Activated naive CD4-positive, alpha-beta T cell (primary cell): Measurements from ENCODE around the gene DLGAP1.

Source experiments
- DNase-seq, 4 experiments: peaks; one replicate each; lab custom pipeline; 2025; lab: John Stamatoyannopoulos, UW

The DLGAP1 gene

GRCh38 chr18:3816610-3817363 is 638.3 kb downstream of the DLGAP1 start:
- no peak for DNase-seq

DNA sequence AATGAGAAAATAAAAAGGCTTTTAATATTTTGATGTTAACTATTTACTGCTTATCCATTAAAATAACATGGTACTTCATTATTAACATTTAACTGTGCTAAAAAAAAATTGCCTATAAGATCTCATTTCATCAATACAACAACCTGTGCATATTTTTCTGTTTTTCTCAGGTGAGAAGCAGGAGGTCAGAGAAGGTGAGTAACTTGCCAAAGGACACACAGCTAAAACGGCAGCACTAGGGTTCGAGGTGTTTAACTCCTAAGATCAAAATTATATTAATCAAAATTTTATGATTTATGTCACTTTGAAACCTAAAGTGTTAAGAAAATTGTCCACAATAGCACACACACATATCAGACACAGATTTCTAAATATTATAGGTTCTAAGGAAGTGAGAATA is 639.1 kb downstream of the DLGAP1 start:
- DNase-seq: no peak

GRCh38 chr18:3814816-3815215 is 640.3 kb downstream of the DLGAP1 start:
- no peak for DNase-seq

DNA sequence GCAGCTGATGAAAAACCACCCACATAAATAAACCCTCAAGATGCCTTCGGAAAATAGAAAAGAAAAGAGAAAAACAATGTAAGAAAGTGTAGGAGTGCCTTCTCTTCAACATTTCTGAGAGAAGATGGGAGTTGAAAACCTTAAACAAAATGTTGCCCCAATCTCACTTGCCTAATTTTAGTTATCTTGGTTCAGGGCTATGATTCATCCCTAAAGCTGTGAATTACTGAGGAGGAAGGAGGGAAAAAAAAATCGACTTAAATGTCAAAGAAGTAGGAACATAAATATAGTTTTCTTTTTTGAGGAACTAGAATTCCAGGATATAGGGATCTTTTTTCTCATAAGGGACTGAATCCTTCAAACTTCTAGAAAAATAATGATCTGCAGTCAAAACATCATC is 644.8 kb downstream of the DLGAP1 start:
- DNase-seq: no peak

DNA sequence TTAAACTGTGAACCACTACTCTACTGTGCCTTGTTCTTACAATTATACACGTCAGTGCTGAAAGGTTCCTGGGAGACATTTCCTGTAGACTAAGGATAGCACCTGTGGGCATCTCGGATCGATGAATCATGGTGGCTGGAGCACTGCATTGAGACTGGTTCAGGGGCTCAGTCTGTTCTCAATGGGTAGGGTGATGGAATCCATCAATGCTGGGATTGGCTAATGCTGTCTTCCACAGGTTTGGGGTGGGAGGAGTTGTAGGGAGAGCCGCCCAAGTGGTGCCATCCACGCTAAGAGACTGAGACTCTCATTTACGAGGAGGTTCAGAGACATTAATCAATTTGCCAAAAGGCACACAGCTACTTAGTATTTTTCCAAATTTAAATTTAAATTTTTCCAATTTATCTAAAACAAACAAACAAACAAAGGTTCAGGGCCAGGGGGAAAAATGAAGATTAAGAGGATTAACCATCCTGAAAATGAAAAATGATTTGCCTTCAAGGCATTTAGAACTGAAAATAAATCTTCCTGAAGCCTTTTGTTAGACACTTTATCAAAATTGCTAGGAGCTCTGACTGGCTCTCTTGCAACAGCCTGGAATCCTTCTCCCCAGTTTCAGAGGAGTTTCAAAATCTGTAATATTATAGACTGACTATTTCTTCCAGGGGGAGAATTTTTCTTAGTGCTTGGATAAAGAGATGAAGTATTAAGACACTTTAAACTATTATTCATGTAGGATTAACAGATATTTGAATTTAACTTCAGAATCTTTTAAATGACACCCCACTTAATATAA is 645.9 kb downstream of the DLGAP1 start:
- no peak for DNase-seq

GRCh38 chr18:3806656-3807055 is 648.5 kb downstream of the DLGAP1 start:
- DNase-seq: no peak

- no peak for DNase-seq
Observed at GRCh38 chr18:3804336-3804735, 650.8 kb downstream of the DLGAP1 start.

GRCh38 chr18:3803350-3803749 is 651.8 kb downstream of the DLGAP1 start:
- DNase-seq: no peak

DNA sequence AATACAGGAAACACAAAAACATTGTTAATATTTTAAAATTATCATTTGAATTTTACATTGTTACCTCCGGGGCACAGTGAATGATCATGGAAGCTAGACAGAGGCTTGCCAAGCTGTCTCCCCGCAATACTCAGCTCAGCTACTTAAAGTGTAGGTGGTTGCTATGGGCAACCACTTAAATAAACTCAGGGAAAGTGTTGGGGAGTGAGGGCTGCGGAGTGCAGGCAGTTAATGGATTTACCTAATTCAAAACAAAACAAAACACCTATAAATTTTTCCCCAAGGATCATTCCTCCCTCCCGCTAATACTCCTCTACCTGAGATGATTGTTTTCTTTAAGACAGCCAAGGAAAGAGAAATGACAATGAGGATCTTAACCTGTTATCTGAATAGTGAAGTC is 655.6 kb downstream of the DLGAP1 start:
- DNase-seq: no peak

- no peak for DNase-seq
Observed at GRCh38 chr18:3798032-3798431, 657.1 kb downstream of the DLGAP1 start.

DNA sequence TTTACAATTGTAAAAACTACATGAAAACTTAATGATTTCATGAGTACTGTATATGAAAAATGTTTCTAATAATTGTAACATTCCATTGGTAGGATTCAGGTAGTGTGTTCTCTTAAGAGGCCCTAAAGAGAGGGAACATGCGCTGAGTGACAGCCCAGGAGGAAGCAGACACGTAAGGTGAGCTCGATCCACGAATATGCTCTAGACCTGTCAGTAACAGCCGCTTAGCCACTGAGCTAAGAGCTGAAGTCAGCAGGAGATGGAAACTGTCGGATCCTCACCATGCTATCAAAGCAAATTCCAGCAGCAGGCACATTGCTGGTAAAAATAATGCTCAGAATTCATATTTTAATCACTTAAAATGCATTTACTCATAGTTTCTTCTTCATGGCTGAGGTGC is 658.7 kb downstream of the DLGAP1 start:
- no peak for DNase-seq

DNA sequence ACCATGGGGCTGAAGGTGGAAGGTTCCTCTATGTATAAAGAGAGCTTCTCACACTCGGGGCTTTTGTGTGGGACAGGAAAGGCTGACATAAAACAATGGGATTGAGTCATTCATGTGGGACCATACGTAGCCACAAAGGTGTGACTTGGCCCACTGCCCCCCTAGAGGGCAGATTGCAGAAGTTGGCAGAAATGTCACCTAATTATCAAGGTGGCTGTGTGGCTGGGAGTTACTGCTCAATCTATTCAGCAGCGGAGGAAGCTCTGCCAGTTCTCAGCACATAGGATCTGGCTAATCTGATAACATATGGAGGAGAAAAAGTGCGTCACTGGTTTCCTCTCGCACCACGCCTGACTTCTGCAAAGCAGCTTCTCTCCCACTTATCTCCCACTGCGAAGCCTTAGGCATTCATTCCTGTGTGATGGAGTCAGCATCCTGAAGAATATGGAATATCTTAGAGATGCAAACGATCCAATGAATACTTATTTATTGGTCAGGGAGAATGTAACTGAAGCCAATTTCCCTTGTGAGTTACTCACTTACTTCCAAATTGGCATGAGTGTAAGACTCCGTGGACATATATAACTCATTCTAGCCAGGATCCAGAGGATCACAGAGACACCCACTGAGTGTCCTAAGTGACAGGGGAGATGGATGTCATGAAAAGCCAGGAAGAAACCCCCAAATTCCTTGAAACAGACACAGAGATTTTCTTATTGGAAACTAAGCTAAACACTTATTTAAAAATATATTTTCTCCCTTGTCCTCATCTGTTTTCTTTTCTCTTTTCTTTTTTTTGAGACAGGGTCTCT is 660.4 kb downstream of the DLGAP1 start:
- DNase-seq: no peak

DNA sequence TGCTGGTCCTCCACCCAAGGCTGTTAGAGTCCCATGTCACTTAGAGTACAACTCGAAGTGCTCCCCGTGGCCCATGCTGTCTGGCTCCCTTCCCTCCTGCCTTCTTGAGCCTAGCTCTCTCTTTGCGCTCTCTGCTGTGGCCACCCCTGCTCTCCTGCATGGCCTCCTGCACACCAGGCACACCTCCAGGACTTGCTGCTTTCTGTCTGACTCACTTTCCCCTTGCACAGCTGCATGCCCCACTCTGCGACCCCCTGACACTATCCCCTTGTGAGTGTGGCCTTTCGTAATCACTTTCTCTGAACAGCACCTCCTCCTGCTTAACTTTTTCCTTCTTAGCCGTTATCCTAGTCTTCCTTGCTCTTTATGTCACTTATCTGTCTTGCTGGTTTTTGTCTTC is 661.6 kb downstream of the DLGAP1 start:
- no peak for DNase-seq

DNA sequence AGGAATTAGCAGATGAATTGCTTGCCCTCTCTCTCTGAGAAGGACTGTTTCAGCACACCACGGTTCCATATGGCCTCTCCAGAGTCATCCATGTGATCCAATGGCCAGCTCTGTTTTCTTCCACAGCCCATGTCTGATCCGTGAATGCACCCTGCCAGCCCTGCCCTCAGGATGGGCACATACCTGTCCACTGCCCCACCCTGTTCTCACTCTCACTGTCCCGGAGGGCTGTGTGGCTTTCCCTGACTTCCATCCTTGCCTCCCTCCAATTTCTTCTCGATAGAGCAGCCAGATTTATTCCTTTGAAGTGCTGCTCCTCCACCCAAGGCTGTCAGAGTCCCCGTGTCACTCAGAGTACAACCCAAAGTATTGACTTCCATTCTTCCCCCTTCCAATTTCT is 662.0 kb downstream of the DLGAP1 start:
- no peak for DNase-seq

GRCh38 chr18:3792711-3793110 is 662.4 kb downstream of the DLGAP1 start:
- no peak for DNase-seq

DNA sequence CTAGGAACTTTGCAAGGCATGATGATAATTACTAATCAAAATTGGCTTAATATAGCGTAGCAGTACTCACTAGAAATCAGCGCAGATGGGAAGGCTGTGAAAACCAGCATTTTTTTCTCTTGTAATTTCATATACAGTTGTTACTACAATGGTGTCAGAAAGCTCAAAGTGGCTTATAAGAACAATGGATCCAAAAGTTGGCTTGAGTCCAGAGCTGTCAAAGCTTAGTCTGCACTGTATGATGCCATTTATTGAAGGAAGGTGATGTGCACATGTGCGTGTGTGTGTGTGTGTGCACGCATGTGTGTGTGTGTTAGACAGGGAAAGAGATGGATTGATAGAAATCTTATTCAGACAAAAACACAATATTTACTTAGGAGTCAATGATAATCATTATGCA is 663.9 kb downstream of the DLGAP1 start:
- DNase-seq: no peak

GRCh38 chr18:3790703-3791102 is 664.4 kb downstream of the DLGAP1 start:
- DNase-seq: no peak

- no peak for DNase-seq
Observed at GRCh38 chr18:3789525-3789924, 665.6 kb downstream of the DLGAP1 start.

- no peak for DNase-seq
Observed at GRCh38 chr18:3784949-3785348, 670.2 kb downstream of the DLGAP1 start.

- DNase-seq: no peak
Observed at GRCh38 chr18:3782901-3783300, 672.2 kb downstream of the DLGAP1 start.

DNA sequence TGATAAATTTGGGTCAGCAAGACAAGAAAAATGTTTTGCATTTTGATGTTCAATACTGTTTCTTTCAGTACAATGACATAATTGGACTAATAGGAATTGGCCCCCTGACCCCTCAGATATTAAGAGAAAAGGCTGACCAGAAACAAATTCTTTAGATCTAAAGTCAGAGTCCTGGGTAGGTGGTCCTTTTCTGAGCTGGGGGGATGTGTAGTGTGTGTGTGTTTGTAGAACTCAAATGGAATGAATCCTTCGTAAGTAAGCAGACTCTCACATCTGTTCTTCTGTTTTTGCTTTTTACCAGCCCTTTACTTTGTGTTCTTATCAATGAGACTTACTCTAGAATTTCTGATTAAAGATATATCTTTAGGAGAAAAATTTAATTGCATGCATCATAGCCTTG is 677.4 kb downstream of the DLGAP1 start:
- no peak for DNase-seq

DNA sequence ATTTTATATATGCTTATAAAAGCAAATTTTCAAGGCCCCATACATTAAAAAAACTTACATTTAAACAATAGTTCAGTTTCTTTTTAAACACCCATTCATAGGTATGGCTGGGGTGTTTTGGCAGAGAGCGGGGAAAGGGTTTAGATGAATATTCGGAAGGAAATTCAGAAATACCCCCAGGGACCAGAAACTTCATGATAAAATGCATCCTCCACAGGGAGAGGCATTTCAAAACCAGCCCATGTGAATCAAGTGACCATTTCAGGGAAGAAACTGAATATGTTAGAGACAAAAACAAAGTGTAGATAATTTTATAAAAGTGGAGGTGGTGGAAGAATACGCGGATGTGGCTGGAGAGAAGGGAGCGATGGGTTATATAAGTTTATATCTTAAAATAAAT is 678.0 kb downstream of the DLGAP1 start:
- no peak for DNase-seq

DNA sequence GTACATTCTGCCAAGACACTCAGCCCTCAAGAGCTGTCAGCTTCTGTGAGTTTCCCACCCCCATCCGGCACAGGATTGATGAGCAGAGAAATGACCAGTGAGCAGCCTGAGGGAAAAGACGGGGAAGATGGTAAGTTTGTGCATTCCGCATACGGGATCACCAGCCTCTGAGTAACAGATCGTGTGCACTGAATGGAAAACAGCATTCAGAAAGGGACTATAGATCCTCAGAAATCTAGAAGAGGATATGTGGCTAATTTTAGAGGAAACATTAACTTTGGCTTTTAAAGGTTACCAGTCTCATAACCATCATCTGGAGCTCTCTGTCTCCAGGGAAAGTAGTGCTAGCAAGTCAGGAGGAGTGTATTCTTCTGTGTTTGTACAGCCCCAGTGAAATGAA is 679.1 kb downstream of the DLGAP1 start:
- no peak for DNase-seq
